ENCODE data around the gene MTMR2. TPM values are rescaled to one million over a fixed set of nuclear protein-coding genes. Genes with fewer than 3 reads are reported as not detected.

The MTMR2 gene
- total and polyA plus RNA-seq, 2 donors (not counting 3 experiments of a cell fraction or from before 2014, with no cell fraction given) = 19.5 to 49.5 TPM

DNA sequence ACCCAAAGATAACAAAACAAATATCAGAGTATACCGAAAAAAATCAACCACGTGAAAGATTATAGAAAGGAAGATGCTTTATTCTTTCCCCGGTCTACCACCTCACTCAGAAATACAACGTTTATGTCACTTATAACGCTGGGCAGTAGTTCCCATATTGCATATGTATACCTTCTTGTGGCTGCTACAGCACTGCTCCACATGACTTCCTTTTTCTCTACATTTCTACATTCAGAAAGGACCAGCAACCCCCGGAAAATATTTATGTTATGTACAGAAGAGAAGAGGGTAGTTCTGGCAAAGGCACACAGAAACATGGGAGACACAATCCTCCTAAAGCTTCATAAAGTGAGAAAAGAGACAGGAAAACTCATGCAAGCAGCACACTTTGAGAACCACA, 56.8 kb downstream of the MTMR2 start:
- H3K9me3 ChIP-seq (replicated peaks; ENCODE audit: control insufficient read depth, insufficient read depth, low read length) = no peaks in the 10 kb centered on the region
- H2AFZ ChIP-seq (ENCODE audit: low read depth, low read length) = no peak overlapping the region
- no peak overlapping the region for H3K27ac ChIP-seq (ENCODE audit: insufficient read depth, low read depth, low read length)
- no peaks in the 10 kb centered on the region for H3K9me1 ChIP-seq (replicated peaks; ENCODE audit: control insufficient read depth, extremely low read depth, insufficient read depth, low read length)
- peaks cover 2% of the 10 kb centered on the region for H3K79me2 ChIP-seq (ENCODE audit: control insufficient read depth, insufficient read depth, low read length)
- no peak overlapping the region for H3K9ac ChIP-seq (replicated peaks; ENCODE audit: extremely low read depth, insufficient read depth, low read length)
- dilution Hi-C loops (cut with MboI; ENCODE audit: extremely low pct_ligation_motif_present, low sequenced_read_pairs) = no loop called here
- no peaks in the 10 kb centered on the region for H4K20me1 ChIP-seq (replicated peaks; ENCODE audit: control insufficient read depth, extremely low read depth, insufficient read depth, low read length)
- peaks cover 0 to 6% of the 10 kb centered on the region in 2 experiments for H3K36me3 ChIP-seq (ENCODE audit: control insufficient read depth in 2 of 2, extremely low read depth in 1 of 2, insufficient read depth in 2 of 2, low read length in 2 of 2)
- intact Hi-C loops (cut with micrococcal nuclease) = no loop called here
- H3K4me2 ChIP-seq (ENCODE audit: insufficient read depth, low read length) = no peak overlapping the region
- no peak overlapping the region for H3K4me3 ChIP-seq (replicated peaks in 1 of 3; ENCODE audit: insufficient read depth in 1 of 3, low read depth in 1 of 3, low read length in 3 of 3)
- POLR2A ChIA-PET = no interaction called here
- CTCF ChIA-PET = interaction anchor here (0.6 kb wide), 1 partner anchor 476 kb away, joined by 3 read pairs; the partner anchor contains the start of gene MAML2
- no TSS peak for BruUV-seq (replicated peaks)
- H3K4me1 ChIP-seq (ENCODE audit: control insufficient read depth, extremely low read depth, insufficient read depth, low read length) = no peaks in the 10 kb centered on the region
- DNase-seq (ENCODE audit: low read depth, low spot score) (no peak), FAIRE-seq (no peak)
- TF ChIP-seq JUN (IDR thresholded peaks at IDR 0.05; ENCODE audit: borderline replicate concordance, insufficient read depth, insufficient read length, low read depth) (no peak), POLR2A (IDR thresholded peaks at IDR 0.05; ENCODE audit: low read depth, low read length) (no peak), POLR2AphosphoS5 (IDR thresholded peaks at IDR 0.05; ENCODE audit: insufficient read depth, low read depth, low read length) (no peak)
- TF ChIP-seq, protein P1, sequence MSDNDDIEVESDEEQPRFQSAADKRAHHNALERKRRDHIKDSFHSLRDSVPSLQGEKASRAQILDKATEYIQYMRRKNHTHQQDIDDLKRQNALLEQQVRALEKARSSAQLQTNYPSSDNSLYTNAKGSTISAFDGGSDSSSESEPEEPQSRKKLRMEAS (IDR thresholded peaks at IDR 0.05; ENCODE audit: insufficient read depth, insufficient read length) = no peak
- H3K27me3 ChIP-seq (ENCODE audit: control insufficient read depth in 2 of 2, insufficient read depth in 2 of 2, low read length in 2 of 2) = no peaks in the 10 kb centered on the region

- intact Hi-C loops (cut with micrococcal nuclease) = no loop called here
- BruUV-seq (replicated peaks) = no TSS peak
- Histone ChIP-seq H3K9ac (replicated peaks; ENCODE audit: extremely low read depth, insufficient read depth, low read length) (no peak overlapping the region), H3K4me2 (ENCODE audit: insufficient read depth, low read length) (no peak overlapping the region), H3K27ac (ENCODE audit: insufficient read depth, low read depth, low read length) (no peak overlapping the region), H2AFZ (ENCODE audit: low read depth, low read length) (no peak overlapping the region), H3K36me3 (ENCODE audit: control insufficient read depth in 2 of 2, extremely low read depth in 1 of 2, insufficient read depth in 2 of 2, low read length in 2 of 2) (peaks cover 0 to 9% of the 10 kb centered on the region in 2 experiments), H4K20me1 (replicated peaks; ENCODE audit: control insufficient read depth, extremely low read depth, insufficient read depth, low read length) (no peaks in the 10 kb centered on the region), H3K79me2 (ENCODE audit: control insufficient read depth, insufficient read depth, low read length) (peaks cover 2% of the 10 kb centered on the region), H3K27me3 (ENCODE audit: control insufficient read depth in 2 of 2, insufficient read depth in 2 of 2, low read length in 2 of 2) (no peaks in the 10 kb centered on the region), H3K9me3 (replicated peaks; ENCODE audit: control insufficient read depth, insufficient read depth, low read length) (no peaks in the 10 kb centered on the region), H3K4me3 (replicated peaks in 1 of 3; ENCODE audit: insufficient read depth in 1 of 3, low read depth in 1 of 3, low read length in 3 of 3) (no peak overlapping the region), H3K4me1 (ENCODE audit: control insufficient read depth, extremely low read depth, insufficient read depth, low read length) (no peaks in the 10 kb centered on the region), H3K9me1 (replicated peaks; ENCODE audit: control insufficient read depth, extremely low read depth, insufficient read depth, low read length) (no peaks in the 10 kb centered on the region)
- ChIA-PET CTCF (interaction anchor here (0.9 kb wide), 1 partner anchor 12 kb away, joined by 3 read pairs; no protein-coding TSS in a partner anchor), POLR2A (no interaction called here)
- no peak for TF ChIP-seq POLR2AphosphoS5 (IDR thresholded peaks at IDR 0.05; ENCODE audit: insufficient read depth, low read depth, low read length)
- TF ChIP-seq, protein P1 (IDR thresholded peaks at IDR 0.05; ENCODE audit: insufficient read depth, insufficient read length) = no peak
- no peak for TF ChIP-seq MYC (IDR thresholded peaks at IDR 0.05; ENCODE audit: low read depth, low read length)
- TF ChIP-seq POLR2A (IDR thresholded peaks at IDR 0.05; ENCODE audit: low read depth, low read length) = no peak
- no peak for TF ChIP-seq FOS (IDR thresholded peaks at IDR 0.05; ENCODE audit: borderline replicate concordance, insufficient read depth, low read length)
- TF ChIP-seq JUN (IDR thresholded peaks at IDR 0.05; ENCODE audit: borderline replicate concordance, insufficient read depth, insufficient read length, low read depth) = no peak
- no peak for TF ChIP-seq EZH2 (IDR thresholded peaks at IDR 0.05; ENCODE audit: borderline replicate concordance, low read depth, low read length, severe bottlenecking)
- TF ChIP-seq, protein P2, sequence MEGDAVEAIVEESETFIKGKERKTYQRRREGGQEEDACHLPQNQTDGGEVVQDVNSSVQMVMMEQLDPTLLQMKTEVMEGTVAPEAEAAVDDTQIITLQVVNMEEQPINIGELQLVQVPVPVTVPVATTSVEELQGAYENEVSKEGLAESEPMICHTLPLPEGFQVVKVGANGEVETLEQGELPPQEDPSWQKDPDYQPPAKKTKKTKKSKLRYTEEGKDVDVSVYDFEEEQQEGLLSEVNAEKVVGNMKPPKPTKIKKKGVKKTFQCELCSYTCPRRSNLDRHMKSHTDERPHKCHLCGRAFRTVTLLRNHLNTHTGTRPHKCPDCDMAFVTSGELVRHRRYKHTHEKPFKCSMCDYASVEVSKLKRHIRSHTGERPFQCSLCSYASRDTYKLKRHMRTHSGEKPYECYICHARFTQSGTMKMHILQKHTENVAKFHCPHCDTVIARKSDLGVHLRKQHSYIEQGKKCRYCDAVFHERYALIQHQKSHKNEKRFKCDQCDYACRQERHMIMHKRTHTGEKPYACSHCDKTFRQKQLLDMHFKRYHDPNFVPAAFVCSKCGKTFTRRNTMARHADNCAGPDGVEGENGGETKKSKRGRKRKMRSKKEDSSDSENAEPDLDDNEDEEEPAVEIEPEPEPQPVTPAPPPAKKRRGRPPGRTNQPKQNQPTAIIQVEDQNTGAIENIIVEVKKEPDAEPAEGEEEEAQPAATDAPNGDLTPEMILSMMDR (IDR thresholded peaks at IDR 0.05; ENCODE audit: extremely low read depth in 1 of 2, insufficient read depth in 1 of 2, low read depth in 1 of 2, low read length in 2 of 2) = no peak
- no peak for TF ChIP-seq GATA2 (IDR thresholded peaks at IDR 0.05; ENCODE audit: insufficient read depth, insufficient read length, low read depth, low read length)
- DNase-seq (ENCODE audit: low read depth, low spot score) (no peak), FAIRE-seq (no peak)
- dilution Hi-C loops (cut with MboI; ENCODE audit: extremely low pct_ligation_motif_present, low sequenced_read_pairs) = no loop called here
Measured at GRCh38 chr11:95863486-95864140, 60.3 kb downstream of the MTMR2 start.

Data from endothelial cell of umbilical vein (primary cell).